NCI-H1048 (cell line): ENCODE results near the gene FOXO3B.
"Not testable (repeated sequence)": the region's sequence is repeated elsewhere in the genome, so short reads cannot be mapped to it uniquely, and the experiment has no call there.

Experiments used
- DNase-seq: peaks from one replicate; lab custom pipeline; 2025; lab: John Stamatoyannopoulos, UW

The FOXO3B gene

GRCh38 chr17:18650094-18650493 lies 32.0 kb downstream of the FOXO3B start:
- not testable (repeated sequence) for DNase-seq

GRCh38 chr17:18644291-18644690 lies 37.8 kb downstream of the FOXO3B start, which contains the start of gene TBC1D28:
Gene TBC1D28 (minus strand): TSS chr17:18644391. CDS start chr17:18641352, 3,039 bp downstream.
- DNase-seq, result not testable (repeated sequence)

GRCh38 chr17:18643124-18643523 lies 39.0 kb downstream of the FOXO3B start:
- not testable (repeated sequence) for DNase-seq

DNA sequence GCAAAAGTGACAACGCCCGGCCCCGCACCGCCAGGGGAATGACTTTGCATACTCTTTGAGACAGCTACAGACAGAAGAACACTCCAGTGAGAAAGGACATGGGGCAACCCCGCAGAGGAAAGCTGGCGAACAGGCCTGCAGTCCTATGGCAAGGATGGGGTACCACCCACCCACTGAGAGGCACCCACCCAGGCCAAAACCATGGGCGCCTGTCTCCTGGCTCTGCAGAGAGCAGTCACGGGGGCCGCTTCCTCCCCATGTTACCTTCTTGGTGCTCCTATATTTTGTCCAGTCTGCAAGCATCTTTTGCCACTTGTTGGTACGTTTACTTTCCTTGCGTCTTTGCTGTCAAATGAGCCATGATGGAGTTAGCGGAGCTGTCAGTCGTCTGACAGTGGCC lies 43.8 kb downstream of the FOXO3B start:
- DNase-seq, result not testable (repeated sequence)

GRCh38 chr17:18636237-18636636 lies 45.9 kb downstream of the FOXO3B start:
- not testable (repeated sequence) for DNase-seq

DNA sequence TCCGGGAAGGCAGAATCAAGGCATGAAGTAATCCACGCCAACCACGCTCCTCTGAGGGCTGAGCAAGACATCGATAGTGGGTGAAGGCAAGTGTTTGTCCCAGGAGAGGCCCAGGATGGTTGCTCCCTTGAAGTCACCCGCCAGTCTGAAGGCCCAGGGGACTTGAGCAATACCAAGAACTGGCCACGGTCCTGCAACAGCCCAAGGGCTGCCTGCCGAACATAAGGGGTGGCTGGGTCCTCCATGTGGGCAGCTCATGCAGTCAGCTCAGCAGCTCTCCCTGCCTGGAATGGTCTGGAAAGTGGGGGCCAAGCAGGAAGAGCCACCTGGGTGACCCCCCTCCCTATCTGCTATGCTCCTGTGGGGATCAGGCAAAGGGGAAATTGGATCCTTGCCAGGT lies 46.3 kb downstream of the FOXO3B start:
- DNase-seq, result not testable (repeated sequence)

- not testable (repeated sequence) for DNase-seq
These were observed 47.4 kb downstream of the FOXO3B start for GRCh38 chr17:18634550-18635263.
